Ovary (tissue), 3 donors: Measurements from ENCODE around the gene EFCAB6.

Experiments
- EP300 ChIP-seq: sonication (generic); formaldehyde crosslinking; IDR thresholded peaks from one replicate; pipeline ENCODE4 v1.6.1; 2017; ENCODE audit warnings: antibody characterized with exemption
- POLR2A ChIP-seq: fragments of 450-650 bp; IDR thresholded peaks from one replicate; pipeline ENCODE4 v1.6.1; 2017; ENCODE audit warnings: antibody characterized with exemption, mild to moderate bottlenecking, moderate library complexity
- TF ChIP-seq, protein P1 (sequence below), 3 donors: fragments of 450-650 bp in 2 of 3; fragments of 200-600 bp in 1 of 3; IDR thresholded peaks; one replicate each; pipeline versions ENCODE4 v1.5.1 to v1.8.0; 2016 to 2022; ENCODE audit warnings: antibody characterized with exemption in 3 of 3, mild to moderate bottlenecking in 1 of 3
- donor health status: DM: no; HTN: no; CAD: no.

- no peak for TF ChIP-seq POLR2A
- TF ChIP-seq, protein P1, sequence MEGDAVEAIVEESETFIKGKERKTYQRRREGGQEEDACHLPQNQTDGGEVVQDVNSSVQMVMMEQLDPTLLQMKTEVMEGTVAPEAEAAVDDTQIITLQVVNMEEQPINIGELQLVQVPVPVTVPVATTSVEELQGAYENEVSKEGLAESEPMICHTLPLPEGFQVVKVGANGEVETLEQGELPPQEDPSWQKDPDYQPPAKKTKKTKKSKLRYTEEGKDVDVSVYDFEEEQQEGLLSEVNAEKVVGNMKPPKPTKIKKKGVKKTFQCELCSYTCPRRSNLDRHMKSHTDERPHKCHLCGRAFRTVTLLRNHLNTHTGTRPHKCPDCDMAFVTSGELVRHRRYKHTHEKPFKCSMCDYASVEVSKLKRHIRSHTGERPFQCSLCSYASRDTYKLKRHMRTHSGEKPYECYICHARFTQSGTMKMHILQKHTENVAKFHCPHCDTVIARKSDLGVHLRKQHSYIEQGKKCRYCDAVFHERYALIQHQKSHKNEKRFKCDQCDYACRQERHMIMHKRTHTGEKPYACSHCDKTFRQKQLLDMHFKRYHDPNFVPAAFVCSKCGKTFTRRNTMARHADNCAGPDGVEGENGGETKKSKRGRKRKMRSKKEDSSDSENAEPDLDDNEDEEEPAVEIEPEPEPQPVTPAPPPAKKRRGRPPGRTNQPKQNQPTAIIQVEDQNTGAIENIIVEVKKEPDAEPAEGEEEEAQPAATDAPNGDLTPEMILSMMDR (IDR thresholded peaks at IDR 0.05), result no peak
- no peak for TF ChIP-seq EP300
Measured at GRCh38 chr22:43744700-43745410, 67.2 kb downstream of the EFCAB6 start.
